DMS153 treated with DMSO at 0.1 percent for 48 hours (cell line): Measurements from ENCODE around the gene VRK3.
"Not testable (repeated sequence)": the region's sequence is repeated elsewhere in the genome, so short reads cannot be mapped to it uniquely, and the experiment has no call there.

ENCODE experiments used
- DNase-seq: peaks from one replicate; lab custom pipeline; 2025; ENCODE audit not compliant: unreplicated experiment; lab: John Stamatoyannopoulos, UW

Gene VRK3

GRCh38 chr19:49958144-49958543 is 67.0 kb downstream of the VRK3 start:
- DNase-seq: not testable (repeated sequence)

- DNase-seq: no peak
These were observed 67.8 kb downstream of the VRK3 start for GRCh38 chr19:49957262-49957915.

- DNase-seq: no peak
These were observed 69.1 kb downstream of the VRK3 start for GRCh38 chr19:49956115-49956495.

- no peak for DNase-seq
These were observed 70.2 kb downstream of the VRK3 start for GRCh38 chr19:49954933-49955332.

GRCh38 chr19:49954092-49954829 is 70.9 kb downstream of the VRK3 start:
- no peak for DNase-seq

GRCh38 chr19:49953416-49953815 is 71.8 kb downstream of the VRK3 start:
- DNase-seq: no peak

GRCh38 chr19:49952906-49953305 is 72.3 kb downstream of the VRK3 start:
- DNase-seq: no peak

GRCh38 chr19:49952479-49952836 is 72.7 kb downstream of the VRK3 start:
- no peak for DNase-seq

- no peak for DNase-seq
These were observed 73.2 kb downstream of the VRK3 start for GRCh38 chr19:49951806-49952478.

GRCh38 chr19:49950956-49951526 is 74.1 kb downstream of the VRK3 start:
- DNase-seq: no peak

GRCh38 chr19:49950590-49950948 is 74.6 kb downstream of the VRK3 start:
- no peak for DNase-seq

- no peak for DNase-seq
These were observed 75.2 kb downstream of the VRK3 start for GRCh38 chr19:49949742-49950589.

- DNase-seq: no peak
These were observed 78.8 kb downstream of the VRK3 start for GRCh38 chr19:49946415-49946814.

GRCh38 chr19:49944567-49944966 is 80.6 kb downstream of the VRK3 start:
- DNase-seq: not testable (repeated sequence)

GRCh38 chr19:49940482-49940791 is 84.7 kb downstream of the VRK3 start:
- DNase-seq: no peak

- DNase-seq: no peak
These were observed 85.3 kb downstream of the VRK3 start for GRCh38 chr19:49939721-49940481.

GRCh38 chr19:49938662-49939061 is 86.5 kb downstream of the VRK3 start:
- DNase-seq: no peak

GRCh38 chr19:49937750-49938381 is 87.3 kb downstream of the VRK3 start:
- peak; percentile 72 for DNase-seq

- DNase-seq: no peak
These were observed 88.6 kb downstream of the VRK3 start for GRCh38 chr19:49936549-49936948.

- no peak for DNase-seq
These were observed 91.5 kb downstream of the VRK3 start for GRCh38 chr19:49933643-49934042.
